ENCODE measurements around the gene RBAK.
"Not testable (repeated sequence)": the region's sequence is repeated elsewhere in the genome, so short reads cannot be mapped to it uniquely, and the experiment has no call there.

- TF ChIP-seq EZH2phosphoT487 (IDR thresholded peaks at IDR 0.05; ENCODE audit: insufficient read depth, low read depth); EZH2 (IDR thresholded peaks at IDR 0.05; ENCODE audit: insufficient read depth, poor library complexity, severe bottlenecking): not testable (repeated sequence)
Measured at GRCh38 chr7:5023626-5024025, 22.0 kb upstream of the RBAK start.

All from GM23248 (cell line).